ELR (cell line): ENCODE measurements around the gene PXK.

Experiments used
- DNase-seq: peaks from one replicate; pipeline ENCODE4 v3.0.0-alpha.2; 2015; ENCODE audit warnings: low read depth

PXK gene

DNA sequence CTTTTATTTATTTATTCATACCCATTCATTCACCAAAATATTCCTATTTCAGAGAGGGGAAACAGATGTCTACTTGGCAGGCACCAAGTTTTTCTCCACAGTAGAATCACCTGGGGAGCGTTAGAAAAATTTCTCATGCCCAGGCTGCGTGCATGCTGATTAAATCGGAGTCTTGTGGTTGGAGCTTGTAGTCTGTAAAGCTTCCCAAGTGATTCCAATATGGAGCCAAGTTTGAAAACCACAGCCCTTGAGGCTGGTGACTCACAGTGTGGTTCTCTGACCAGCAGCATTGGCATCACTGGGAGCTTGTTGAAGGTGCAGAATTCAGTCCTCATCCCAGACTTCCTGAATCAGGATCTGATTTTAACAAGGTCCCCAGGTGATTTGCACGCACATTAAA is 51.2 kb downstream of the PXK start:
- peak; percentile 98 for DNase-seq

- peak; percentile 10 for DNase-seq
Observed at GRCh38 chr3:58384381-58385090, 51.8 kb downstream of the PXK start.

- DNase-seq: peak; percentile 88
Observed at GRCh38 chr3:58386626-58387365, 54.1 kb downstream of the PXK start.

GRCh38 chr3:58387650-58388546 is 55.2 kb downstream of the PXK start:
- DNase-seq: no peak

GRCh38 chr3:58388550-58389091 is 55.9 kb downstream of the PXK start:
- peak; percentile 36 for DNase-seq

GRCh38 chr3:58391156-58391865 is 58.6 kb downstream of the PXK start:
- no peak for DNase-seq

- no peak for DNase-seq
Observed at GRCh38 chr3:58392181-58392580, 59.5 kb downstream of the PXK start.

- no peak for DNase-seq
Observed at GRCh38 chr3:58394339-58394738, 61.6 kb downstream of the PXK start.

- DNase-seq: no peak
Observed at GRCh38 chr3:58398669-58399333, 66.1 kb downstream of the PXK start.

- DNase-seq: no peak
Observed at GRCh38 chr3:58403513-58404109, 70.9 kb downstream of the PXK start.

- peak; percentile 80 for DNase-seq
Observed at GRCh38 chr3:58404396-58404795, 71.7 kb downstream of the PXK start.

GRCh38 chr3:58408906-58409305 is 76.2 kb downstream of the PXK start:
- no peak for DNase-seq

GRCh38 chr3:58409663-58410062 is 77.0 kb downstream of the PXK start:
- DNase-seq: no peak

GRCh38 chr3:58411036-58411435 is 78.3 kb downstream of the PXK start:
- peak; percentile 49 for DNase-seq

DNA sequence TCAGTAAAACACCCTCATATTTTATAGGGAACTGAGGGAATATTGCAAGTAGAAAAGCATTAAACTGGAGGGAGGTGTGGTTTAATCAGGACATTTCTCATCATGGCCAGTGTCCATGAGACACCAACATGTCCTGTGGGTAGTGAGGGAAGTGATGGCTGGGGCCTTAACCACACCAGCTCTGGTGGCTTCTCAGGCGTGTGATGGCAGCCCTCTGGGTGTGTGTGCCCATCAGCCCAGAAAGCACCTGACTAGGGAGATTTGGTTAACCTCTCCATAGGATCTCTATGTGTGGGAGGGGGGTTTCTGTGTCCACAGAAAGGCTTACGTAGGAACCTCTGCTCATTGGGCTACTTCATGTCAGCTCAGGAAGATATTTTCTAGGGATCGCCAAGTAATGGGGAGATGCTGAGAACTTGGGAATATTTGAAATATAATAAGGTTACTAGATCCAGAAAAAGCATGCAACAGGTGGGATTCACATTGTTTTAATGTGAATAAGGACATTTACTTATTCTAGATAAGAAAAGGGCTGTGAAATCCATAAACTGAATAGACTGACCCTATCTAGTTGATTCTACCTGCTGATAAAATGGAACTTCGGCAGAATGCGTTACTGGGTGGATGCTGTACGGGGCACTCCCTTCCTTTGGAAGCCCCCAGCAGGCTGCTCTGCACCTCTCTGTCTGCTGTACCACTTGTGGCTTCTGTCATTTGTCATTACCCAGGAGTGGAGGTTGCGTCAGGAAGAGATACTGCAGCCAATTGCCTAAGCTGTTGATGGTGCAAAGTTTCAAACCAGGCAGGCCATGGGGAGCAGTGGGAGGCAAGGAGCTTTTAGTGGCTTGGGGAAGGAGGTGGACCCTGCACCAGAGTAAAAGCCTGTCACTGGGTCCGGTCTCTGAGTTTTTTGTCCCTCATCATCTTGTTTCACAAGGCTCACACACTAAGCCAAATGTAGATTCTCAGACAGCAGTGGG is 79.4 kb downstream of the PXK start:
- DNase-seq: no peak

DNA sequence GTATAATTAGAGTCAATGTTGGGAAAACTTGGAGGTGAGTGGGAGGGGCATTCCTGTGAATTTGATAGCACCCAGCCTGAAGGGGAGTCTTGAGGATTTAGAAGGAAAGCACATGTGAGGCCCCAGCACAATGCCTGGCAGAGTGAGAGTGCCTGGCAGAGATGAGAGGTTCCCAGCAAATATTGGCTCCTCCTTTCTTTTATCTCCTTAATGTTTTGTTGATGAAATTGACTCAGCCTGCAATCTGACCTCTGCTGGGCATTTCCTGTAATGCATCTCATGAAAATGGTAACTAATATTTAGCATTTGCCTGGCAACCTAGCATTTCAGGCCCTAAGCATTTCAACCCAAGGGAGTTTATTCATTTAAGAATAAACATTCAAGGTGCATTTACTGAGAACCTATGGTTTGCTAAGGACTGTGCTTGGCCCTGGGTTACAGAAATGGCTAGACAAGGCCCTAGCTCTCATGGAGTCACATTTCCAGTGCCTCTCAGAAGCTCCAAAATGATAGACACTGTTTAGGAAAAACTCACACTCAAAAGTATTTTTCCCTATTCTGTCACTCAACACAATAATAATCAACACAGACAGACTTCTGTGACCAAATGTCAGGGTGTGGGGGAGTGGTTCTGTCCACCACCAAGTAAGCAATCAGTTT is 82.0 kb downstream of the PXK start:
- DNase-seq: peak; percentile 77

GRCh38 chr3:58416191-58416590 is 83.5 kb downstream of the PXK start:
- no peak for DNase-seq

DNA sequence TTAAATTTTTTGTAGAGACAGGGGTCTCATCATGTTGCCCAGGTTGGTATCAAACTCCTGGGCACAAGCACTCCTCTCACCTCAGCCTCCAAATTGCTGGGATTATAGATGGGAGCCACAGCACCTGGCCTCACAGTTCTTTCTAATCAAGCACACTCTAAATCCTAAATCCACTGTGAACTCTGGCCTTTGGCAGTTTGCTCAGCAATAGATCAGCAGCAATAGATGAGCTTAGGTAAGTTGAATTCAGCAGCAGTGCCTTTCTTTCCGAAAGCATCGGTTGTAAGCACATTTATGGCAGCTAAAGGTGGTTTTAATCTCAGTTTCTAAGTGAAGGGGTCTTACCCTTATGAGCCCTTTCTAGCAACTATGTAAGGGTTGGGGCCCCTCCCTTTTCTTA is 84.4 kb downstream of the PXK start:
- DNase-seq: no peak

DNA sequence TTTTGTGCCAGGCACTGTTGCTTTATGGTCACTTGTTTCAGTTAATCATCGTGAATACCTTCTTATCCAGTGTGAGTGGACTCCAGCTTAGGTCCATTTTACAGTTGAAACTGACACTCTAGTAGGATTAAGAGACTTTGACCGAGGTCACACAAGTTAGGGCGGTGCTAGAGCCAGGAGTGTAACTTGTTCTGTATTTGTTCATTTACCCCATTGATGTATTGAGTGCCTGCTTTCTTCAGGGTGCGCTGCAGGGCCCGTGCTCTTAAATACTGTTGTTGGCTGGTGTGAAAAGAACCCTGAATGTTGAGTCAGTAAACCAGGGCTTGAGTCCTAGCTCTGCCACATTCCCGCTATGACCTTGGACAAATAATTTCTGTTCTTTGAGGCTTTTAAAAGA is 85.5 kb downstream of the PXK start:
- no peak for DNase-seq
